ENCODE results near the gene SUSD1.
A peak's percentile ranks its signal among the peaks of the same experiment; 100 is the strongest.
"Not testable (repeated sequence)": the region's sequence is repeated elsewhere in the genome, so short reads cannot be mapped to it uniquely, and the experiment has no call there.

SUSD1 gene

GRCh38 chr9:112174965-112175795, at the start of gene SUSD1:
SUSD1 (minus strand) TSS chr9:112175297; CDS start chr9:112175235, 62 bp downstream.
- peak; percentile 83 for DNase-seq

DNA sequence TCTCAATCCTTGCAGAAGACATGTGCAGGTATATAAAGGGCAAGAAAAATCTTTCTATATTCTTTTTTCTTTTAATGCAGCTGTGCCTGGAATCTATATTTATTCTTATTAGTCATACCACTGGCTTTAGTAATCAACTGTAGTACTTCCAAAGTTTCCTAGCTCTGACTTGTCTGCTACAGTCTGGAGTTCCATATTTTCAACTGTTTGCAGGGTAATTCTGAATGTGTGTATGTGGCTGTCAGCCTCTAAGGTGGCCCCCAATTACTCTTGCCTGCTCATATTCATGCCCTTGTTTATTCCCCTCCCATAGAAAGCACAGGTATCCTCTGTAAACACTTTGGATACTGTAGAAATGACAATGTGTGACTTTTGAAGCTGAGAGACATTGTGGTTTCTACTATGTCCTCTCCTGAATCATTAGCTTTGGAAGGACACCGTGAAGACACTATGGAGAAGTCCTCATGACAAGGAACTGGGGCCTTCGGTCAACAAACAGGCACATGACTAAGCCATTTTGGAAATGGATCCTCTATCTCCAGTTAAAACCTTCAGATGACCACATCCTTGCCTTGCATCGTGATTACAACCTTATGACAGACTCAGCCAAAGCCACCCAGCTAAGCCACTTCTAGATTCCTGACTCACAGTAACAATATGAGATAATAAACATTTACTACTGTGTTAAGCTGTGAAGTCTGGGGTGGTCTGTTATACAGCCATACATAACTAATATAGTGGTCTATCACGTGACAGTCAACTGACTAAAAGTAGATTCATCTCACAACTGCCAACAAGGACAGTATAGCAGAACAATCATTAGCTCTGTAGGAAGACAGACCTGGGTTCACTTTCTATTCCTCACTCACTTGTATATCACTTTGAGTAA, 49.5 kb upstream of the SUSD1 start:
- DNase-seq, result no peak

DNA sequence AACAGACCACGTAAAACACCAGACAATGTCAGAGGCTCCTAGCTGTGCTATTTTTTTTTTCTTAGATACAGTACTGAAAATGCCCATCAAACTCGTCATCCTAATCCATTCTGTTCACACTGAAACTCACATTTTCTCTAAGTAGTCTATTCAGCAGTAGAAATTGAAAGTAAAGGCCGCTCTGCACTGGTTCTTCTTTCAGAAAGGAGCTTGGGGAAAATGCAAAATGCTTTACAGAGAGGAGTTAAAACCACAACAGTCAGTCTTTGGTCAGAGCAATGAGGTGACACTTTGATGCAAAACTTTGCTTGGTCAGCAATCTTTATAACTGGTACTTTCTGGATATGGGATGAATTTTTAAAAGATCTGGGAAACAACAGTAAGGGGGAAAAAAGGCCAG, 43.8 kb upstream of the SUSD1 start:
- no peak for DNase-seq

DNA sequence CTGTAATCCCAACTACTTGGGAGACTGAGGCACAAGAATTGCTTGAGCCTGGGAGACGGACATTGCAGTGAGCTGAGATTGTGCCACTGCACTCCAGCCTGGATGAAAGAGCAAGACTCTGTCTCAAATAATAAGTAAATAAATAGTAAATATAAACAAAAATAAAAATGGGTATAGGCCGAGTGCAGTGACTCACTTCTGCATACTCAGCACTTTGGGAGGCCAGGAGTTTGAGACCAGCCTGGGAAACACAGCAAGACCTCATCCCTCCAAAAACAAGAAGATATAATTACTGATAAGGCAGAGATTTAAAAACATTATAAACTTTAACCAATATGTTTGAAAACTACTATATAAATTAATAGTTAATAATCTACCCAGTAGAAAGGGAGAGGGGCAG, 37.8 kb upstream of the SUSD1 start:
- DNase-seq, result no peak

DNA sequence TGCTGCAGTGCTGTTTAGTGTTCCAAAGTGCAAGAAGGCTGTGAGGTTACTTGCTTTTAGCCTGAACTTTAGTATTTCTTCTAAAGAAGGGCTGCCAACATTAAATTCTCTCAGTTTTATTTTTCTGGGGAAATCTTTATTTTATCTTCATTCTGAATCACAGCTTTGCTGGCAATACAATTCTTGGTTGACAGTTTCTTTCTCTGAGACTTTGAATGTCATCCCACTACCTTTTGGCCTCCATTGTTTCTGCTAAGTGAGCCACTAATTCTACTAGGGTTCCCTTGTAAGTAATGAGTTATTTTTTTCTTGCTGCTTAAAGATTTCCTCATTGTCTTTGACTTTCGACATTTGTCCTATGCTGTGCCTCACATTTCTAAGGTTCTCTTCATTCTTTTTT, 32.4 kb upstream of the SUSD1 start:
- DNase-seq, result no peak

GRCh38 chr9:112203536-112203935, 28.4 kb upstream of the SUSD1 start:
- DNase-seq, result no peak

- DNase-seq, result no peak
Measured at GRCh38 chr9:112200711-112201110, 25.6 kb upstream of the SUSD1 start.

- no peak for DNase-seq
Measured at GRCh38 chr9:112198646-112199045, 23.5 kb upstream of the SUSD1 start.

GRCh38 chr9:112194969-112195431, 19.9 kb upstream of the SUSD1 start:
- DNase-seq, result no peak

DNA sequence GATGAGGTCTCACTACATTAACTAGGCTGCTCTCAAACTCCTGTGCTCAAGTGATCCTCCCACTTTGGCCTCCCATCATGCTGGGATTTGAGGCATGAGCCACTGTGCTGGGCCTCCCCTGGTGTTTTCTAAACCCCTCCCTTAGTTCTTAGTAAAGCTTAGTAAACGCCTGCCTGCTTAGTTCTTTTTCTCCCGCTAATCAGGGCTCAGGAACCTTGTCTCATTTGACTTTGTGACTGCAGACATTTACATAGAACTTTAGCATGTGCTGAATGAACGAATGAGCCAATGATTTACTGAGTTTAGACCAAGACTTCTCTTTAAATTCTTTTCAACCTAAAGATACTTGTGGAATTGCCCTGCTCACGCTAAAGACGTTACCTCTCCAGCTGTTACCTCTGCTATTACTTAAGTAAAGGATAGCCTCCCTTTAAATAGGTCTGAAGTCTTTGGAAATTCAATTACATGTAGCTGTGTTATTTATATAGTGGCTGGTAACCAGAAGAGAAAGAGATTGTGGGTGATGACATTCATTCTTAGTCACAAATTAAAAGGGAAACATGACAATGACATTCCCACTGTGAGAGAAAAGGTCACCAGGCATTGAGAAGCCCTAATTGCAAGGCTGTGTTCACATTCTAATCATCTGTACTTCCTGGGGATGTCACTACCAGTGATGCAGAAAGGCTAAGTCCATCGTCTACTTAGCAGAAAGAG, 18.6 kb upstream of the SUSD1 start:
- DNase-seq, result peak; percentile 64

DNA sequence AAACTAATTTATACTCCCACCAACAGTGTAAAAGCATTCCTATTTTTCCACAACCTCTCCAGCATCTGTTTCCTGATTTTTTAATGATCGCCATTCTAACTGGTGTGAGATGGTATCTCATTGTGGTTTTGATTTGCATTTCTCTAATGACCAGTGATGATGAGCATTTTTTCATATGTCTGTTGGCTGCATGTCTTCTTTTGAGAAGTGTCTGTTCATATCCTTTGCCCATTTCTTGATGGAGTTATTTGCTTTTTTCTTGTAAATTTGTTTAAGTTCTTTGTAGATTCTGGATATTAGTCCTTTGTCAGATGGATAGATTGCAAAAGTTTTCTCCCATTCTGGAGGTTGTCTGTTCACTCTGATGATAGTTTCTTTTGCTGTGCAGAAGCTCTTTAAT, 15.2 kb upstream of the SUSD1 start:
- DNase-seq, result not testable (repeated sequence)

DNA sequence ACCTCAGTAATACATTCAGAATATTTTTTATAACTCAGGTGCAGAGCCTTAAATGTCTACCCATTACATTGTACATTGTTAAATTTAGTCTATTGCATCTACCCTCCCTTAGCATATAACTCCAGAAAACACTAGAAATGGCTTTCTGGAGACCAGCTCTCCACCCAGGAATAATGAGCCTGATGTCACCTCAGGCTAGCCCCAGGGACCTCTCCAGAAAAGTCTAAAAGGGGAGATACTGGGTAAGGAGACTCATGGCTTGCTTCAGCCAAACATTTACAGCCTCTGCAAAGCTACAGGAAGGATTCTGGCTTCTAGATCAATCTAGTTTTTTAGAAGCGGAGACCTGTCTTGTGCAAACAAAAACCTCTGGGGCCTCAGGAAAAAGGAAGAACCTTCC, 13.8 kb upstream of the SUSD1 start:
- DNase-seq, result no peak

GRCh38 chr9:112187404-112187803, 12.3 kb upstream of the SUSD1 start:
- peak; percentile 36 for DNase-seq

GRCh38 chr9:112186695-112187094, 11.6 kb upstream of the SUSD1 start:
- no peak for DNase-seq

- no peak for DNase-seq
Measured at GRCh38 chr9:112184946-112185345, 9.8 kb upstream of the SUSD1 start.

DNA sequence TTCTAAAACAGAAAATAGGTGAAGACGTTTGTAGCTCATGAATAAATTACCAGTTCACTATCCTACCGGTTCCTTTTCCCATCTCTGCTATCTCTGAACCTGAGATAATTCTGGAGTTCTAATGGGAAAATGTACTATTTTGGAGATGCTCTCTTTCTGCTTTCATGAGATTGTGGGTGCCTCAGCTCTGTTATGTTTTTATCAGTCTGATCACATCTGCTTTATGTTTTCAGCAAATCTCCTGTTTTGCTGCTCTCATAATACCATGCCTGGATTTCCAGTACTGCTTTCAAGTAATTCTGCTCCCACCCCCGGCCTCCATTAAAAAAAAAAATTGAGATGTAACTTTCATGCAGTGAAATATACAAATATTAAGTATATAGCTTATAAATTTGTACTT, 9.1 kb upstream of the SUSD1 start:
- no peak for DNase-seq

- no peak for DNase-seq
Measured at GRCh38 chr9:112180387-112180881, 5.3 kb upstream of the SUSD1 start.

DNA sequence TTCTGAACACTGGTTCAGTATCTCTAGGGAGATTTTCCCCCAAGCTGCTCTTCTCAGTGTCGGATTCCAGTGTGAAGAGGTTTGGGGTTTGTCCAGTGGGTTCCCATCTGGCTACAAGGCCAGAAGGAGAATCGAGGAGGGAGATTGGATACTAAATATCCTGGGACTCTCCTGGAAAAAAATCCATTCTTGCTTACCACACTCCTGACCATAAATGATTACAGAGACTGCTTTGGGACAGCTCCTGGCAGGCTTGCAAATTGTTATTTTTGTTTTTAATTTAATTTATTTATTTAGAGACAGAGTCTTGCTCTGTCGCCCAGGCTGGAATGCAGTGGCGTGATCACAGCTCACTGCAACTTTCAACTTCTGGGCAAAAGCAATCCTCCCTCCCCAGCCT, 4.7 kb upstream of the SUSD1 start:
- no peak for DNase-seq

GRCh38 chr9:112176524-112176923, 1.4 kb upstream of the SUSD1 start:
- no peak for DNase-seq

DNA sequence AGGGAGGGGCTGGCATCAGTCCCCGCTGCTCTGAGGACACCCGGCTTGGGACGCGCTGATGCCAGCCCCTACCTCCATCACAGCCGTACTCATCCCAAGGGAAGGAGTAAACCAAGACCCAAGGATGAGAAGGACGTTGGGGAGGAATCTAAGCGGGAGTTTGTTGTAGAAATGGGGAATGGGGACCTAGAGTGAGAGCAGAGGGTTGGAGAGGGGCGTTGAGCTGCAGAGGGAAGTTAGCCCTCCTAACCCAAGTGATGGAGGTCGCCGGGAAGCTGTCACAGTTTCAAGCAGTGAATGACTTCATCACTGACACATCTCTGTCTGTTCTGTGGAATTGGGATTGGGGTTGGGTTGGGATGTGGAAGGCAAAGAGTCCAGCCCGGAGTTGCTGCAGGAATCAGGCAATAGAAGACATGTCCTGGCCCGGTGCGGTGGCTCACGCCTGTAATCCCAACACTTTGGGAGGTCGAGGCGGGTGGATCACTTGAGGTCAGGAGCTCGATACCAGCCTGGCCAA, 759 bp upstream of the SUSD1 start:
- no peak for DNase-seq

GRCh38 chr9:112174222-112174964, 704 bp downstream of the SUSD1 start:
- DNase-seq, result peak; percentile 76
